GM18526 (cell line): ENCODE data around the gene ZCCHC4.
A peak's percentile ranks its signal among the peaks of the same experiment; 100 is the strongest.

ENCODE experiments used
- POLR2A ChIP-seq: IDR thresholded peaks from 3 replicates; pipeline ENCODE4 v1.6.1; 2011; ENCODE audit not compliant: insufficient read length; ENCODE audit errors: extremely low read depth

Gene ZCCHC4

GRCh38 chr4:25356068-25356467 is 43.5 kb downstream of the ZCCHC4 start:
- no peak for TF ChIP-seq POLR2A

GRCh38 chr4:25358515-25359275 is 46.1 kb downstream of the ZCCHC4 start:
- no peak for TF ChIP-seq POLR2A

- no peak for TF ChIP-seq POLR2A
These were observed 48.7 kb downstream of the ZCCHC4 start for GRCh38 chr4:25361253-25361652.

- no peak for TF ChIP-seq POLR2A
These were observed 54.5 kb downstream of the ZCCHC4 start for GRCh38 chr4:25367004-25367621.

GRCh38 chr4:25367877-25368276 is 55.3 kb downstream of the ZCCHC4 start:
- no peak for TF ChIP-seq POLR2A

GRCh38 chr4:25368315-25368714 is 55.7 kb downstream of the ZCCHC4 start:
- TF ChIP-seq POLR2A = no peak

- no peak for TF ChIP-seq POLR2A
These were observed 57.7 kb downstream of the ZCCHC4 start for GRCh38 chr4:25370242-25370641.

GRCh38 chr4:25376754-25377571 is 64.4 kb downstream of the ZCCHC4 start, which contains the start of gene ANAPC4:
Gene ANAPC4, plus strand, starts transcription at chr4:25377263. Its CDS starts 165 bp downstream, at chr4:25377428.
- TF ChIP-seq POLR2A = peak; percentile 86

- TF ChIP-seq POLR2A = no peak
These were observed 65.2 kb downstream of the ZCCHC4 start for GRCh38 chr4:25377572-25378436.

GRCh38 chr4:25378437-25378743 is 65.8 kb downstream of the ZCCHC4 start:
- TF ChIP-seq POLR2A = no peak

- no peak for TF ChIP-seq POLR2A
These were observed 67.0 kb downstream of the ZCCHC4 start for GRCh38 chr4:25379591-25379990.

GRCh38 chr4:25383647-25384046 is 71.1 kb downstream of the ZCCHC4 start:
- TF ChIP-seq POLR2A = no peak

- TF ChIP-seq POLR2A = no peak
These were observed 74.4 kb downstream of the ZCCHC4 start for GRCh38 chr4:25386926-25387325.

- no peak for TF ChIP-seq POLR2A
These were observed 84.7 kb downstream of the ZCCHC4 start for GRCh38 chr4:25397305-25397704.

- TF ChIP-seq POLR2A = no peak
These were observed 86.9 kb downstream of the ZCCHC4 start for GRCh38 chr4:25399510-25399909.
